H1 (cell line): ENCODE measurements around the gene TBX21. TPM values are rescaled to one million over a fixed set of nuclear protein-coding genes. Genes with fewer than 3 reads are reported as not detected.

Experiments
- CTCF ChIA-PET: fragments of 300-600 bp; sonication (Branson Sonifier 250); formaldehyde crosslinking; loops from one replicate; lab custom pipeline; 2021; ENCODE audit not compliant: partially characterized antibody; lab: Charles Lee
- POLR2A ChIA-PET: fragments of 300-600 bp; sonication (Branson Sonifier 250); formaldehyde crosslinking; loops from one replicate; lab custom pipeline; 2021; ENCODE audit warnings: inconsistent platforms; ENCODE audit not compliant: partially characterized antibody; lab: Charles Lee
- DNase-seq, 2 experiments: peaks; one replicate each; pipeline versions ENCODE4 v3.0.0 to v3.0.0-alpha.2; 2010 to 2022; ENCODE audit warnings: low spot score in 2 of 2, low read depth in 1 of 2, mixed read lengths in 1 of 2
- FAIRE-seq: peaks from 2 replicates; lab custom pipeline; 2011; peaks lifted over from hg19 to GRCh38; lab: Jason Lieb, UNC
- H2AFZ ChIP-seq: 2 replicates; pipeline ENCODE4 v1.8.1; 2012; ENCODE audit warnings: low read length, inconsistent platforms
- H2AK5ac ChIP-seq: 2 replicates; pipeline ENCODE4 v1.6.1; 2013; ENCODE audit warnings: low read depth, low read length
- H2BK120ac ChIP-seq: replicated peaks from 2 replicates; pipeline ENCODE3; 2013; ENCODE audit warnings: low read depth, low read length, inconsistent platforms
- H2BK12ac ChIP-seq: 2 replicates; pipeline ENCODE4 v1.6.1; 2013; ENCODE audit warnings: low read depth, low read length
- H2BK15ac ChIP-seq: 2 replicates; pipeline ENCODE4 v1.6.1; 2013; ENCODE audit warnings: low read length
- H2BK20ac ChIP-seq: 2 replicates; pipeline ENCODE4 v1.6.1; 2013; ENCODE audit warnings: low read length
- H2BK5ac ChIP-seq: 2 replicates; pipeline ENCODE4 v1.6.1; 2013; ENCODE audit warnings: low read depth, low read length
- H3K14ac ChIP-seq: 2 replicates; pipeline ENCODE4 v1.6.1; 2013; ENCODE audit warnings: inconsistent platforms; ENCODE audit not compliant: insufficient read length
- H3K18ac ChIP-seq: 2 replicates; pipeline ENCODE4 v1.6.1; 2013; ENCODE audit warnings: low read length; ENCODE audit errors: extremely low read depth
- H3K23ac ChIP-seq: 2 replicates; pipeline ENCODE4 v1.6.1; 2013; ENCODE audit warnings: inconsistent platforms; ENCODE audit not compliant: insufficient read length
- H3K23me2 ChIP-seq: 2 replicates; pipeline ENCODE4 v1.6.1; 2013; ENCODE audit warnings: low read depth, low read length
- H3K27ac ChIP-seq: 2 replicates; pipeline ENCODE4 v1.6.1; 2011; ENCODE audit warnings: low read depth, low read length, inconsistent platforms
- H3K27me3 ChIP-seq, 4 experiments: replicated peaks in 1 of 4; 1 replicate in 1 of 4; 2 replicates in 3 of 4; pipeline versions ENCODE4 v1.6.1 to v1.8.1; 2011 to 2013; ENCODE audit warnings: low read length in 3 of 4, mild to moderate bottlenecking in 3 of 4, inconsistent platforms in 2 of 4, mixed read lengths in 2 of 4, moderate library complexity in 1 of 4; ENCODE audit not compliant: control insufficient read depth in 3 of 4, insufficient read depth in 3 of 4; ENCODE audit errors: extremely low read depth in 1 of 4
- H3K36me3 ChIP-seq, 4 experiments: 2 replicates each; pipeline versions ENCODE4 v1.6.1 to v1.8.1; 2011 to 2013; ENCODE audit warnings: mild to moderate bottlenecking in 4 of 4, low read length in 3 of 4, moderate library complexity in 2 of 4, control low read depth in 1 of 4, inconsistent platforms in 1 of 4; ENCODE audit not compliant: insufficient read depth in 4 of 4, control insufficient read depth in 2 of 4
- H3K4ac ChIP-seq: replicated peaks from 2 replicates; pipeline ENCODE3; 2013; ENCODE audit warnings: low read length, low read depth, mixed read lengths, inconsistent platforms; ENCODE audit not compliant: insufficient read length
- H3K4me1 ChIP-seq, 4 experiments: replicated peaks in 1 of 4; 1 replicate in 1 of 4; 2 replicates in 3 of 4; pipeline versions ENCODE4 v1.6.1 to v1.8.1; 2011 to 2013; ENCODE audit warnings: low read length in 3 of 4, inconsistent platforms in 2 of 4, mixed read lengths in 1 of 4; ENCODE audit not compliant: insufficient read depth in 4 of 4, control insufficient read depth in 3 of 4
- H3K4me2 ChIP-seq, 2 experiments: 2 replicates each; pipeline versions ENCODE4 v1.6.1 to v1.8.1; 2011 to 2013; ENCODE audit warnings: low read depth in 2 of 2, low read length in 2 of 2, control low read depth in 1 of 2, inconsistent platforms in 1 of 2, mild to moderate bottlenecking in 1 of 2; ENCODE audit not compliant: insufficient read depth in 1 of 2
- H3K4me3 ChIP-seq, 4 experiments: fragments of 200-600, 300-600 bp in 1 of 4; sonication (generic), shearing (Covaris generic), sonication (Bioruptor Twin) in 1 of 4; 2 replicates each; pipeline versions ENCODE4 v1.5.1 to v1.8.1; 2011 to 2016; ENCODE audit warnings: low read length in 4 of 4, low read depth in 3 of 4, control low read depth in 2 of 4, inconsistent platforms in 2 of 4, mild to moderate bottlenecking in 2 of 4, mixed read lengths in 1 of 4, moderate library complexity in 1 of 4; ENCODE audit not compliant: insufficient read depth in 2 of 4; ENCODE audit errors: extremely low read depth in 1 of 4
- H3K56ac ChIP-seq: replicated peaks from 2 replicates; pipeline ENCODE3; 2013; ENCODE audit warnings: low read depth, mild to moderate bottlenecking, mixed read lengths, low read length, inconsistent platforms; ENCODE audit not compliant: insufficient read length
- H3K79me1 ChIP-seq: 2 replicates; pipeline ENCODE4 v1.6.1; 2013; ENCODE audit warnings: low read depth, low read length, control low read depth
- H3K79me2 ChIP-seq, 2 experiments: 2 replicates each; pipeline versions ENCODE4 v1.6.1 to v1.8.1; 2012 to 2013; ENCODE audit warnings: low read length in 2 of 2, mild to moderate bottlenecking in 2 of 2, inconsistent platforms in 1 of 2; ENCODE audit not compliant: insufficient read depth in 2 of 2, control insufficient read depth in 1 of 2
- H3K9ac ChIP-seq, 4 experiments: replicated peaks in 1 of 4; 1 replicate in 1 of 4; 2 replicates in 3 of 4; pipeline versions ENCODE4 v1.6.1 to v1.8.1; 2011 to 2013; ENCODE audit warnings: low read depth in 3 of 4, low read length in 3 of 4, control low read depth in 2 of 4, mild to moderate bottlenecking in 2 of 4, moderate library complexity in 2 of 4, inconsistent platforms in 1 of 4; ENCODE audit errors: extremely low read depth in 1 of 4
- H3K9me3 ChIP-seq, 2 experiments: 2 replicates each; pipeline versions ENCODE4 v1.6.1 to v1.8.1; 2012 to 2013; ENCODE audit warnings: mild to moderate bottlenecking in 2 of 2, moderate library complexity in 2 of 2, control low read depth in 1 of 2, inconsistent platforms in 1 of 2, low read depth in 1 of 2, low read length in 1 of 2, mixed read lengths in 1 of 2; ENCODE audit not compliant: insufficient read depth in 2 of 2
- H4K20me1 ChIP-seq, 2 experiments: replicated peaks in 1 of 2; 2 replicates each; pipeline versions ENCODE3 to v1.8.1; 2011 to 2013; ENCODE audit warnings: inconsistent platforms in 2 of 2, low read length in 2 of 2, mild to moderate bottlenecking in 1 of 2; ENCODE audit not compliant: insufficient read depth in 2 of 2, control insufficient read depth in 1 of 2
- H4K5ac ChIP-seq: 2 replicates; pipeline ENCODE4 v1.6.1; 2013; ENCODE audit warnings: low read length, low read depth, mixed read lengths, inconsistent platforms; ENCODE audit not compliant: insufficient read length
- H4K8ac ChIP-seq: 2 replicates; pipeline ENCODE4 v1.8.0; 2013; ENCODE audit warnings: mild to moderate bottlenecking, moderate library complexity, low read length, inconsistent platforms; ENCODE audit not compliant: insufficient read depth; ENCODE audit errors: extremely low read depth
- H4K91ac ChIP-seq: replicated peaks from 2 replicates; pipeline ENCODE3; 2013; ENCODE audit warnings: low read length, mixed read lengths, inconsistent platforms; ENCODE audit not compliant: insufficient read length
- HDAC6 ChIP-seq: IDR thresholded peaks from one replicate; pipeline ENCODE4 v1.7.1; 2012; ENCODE audit warnings: low read depth, mild to moderate bottlenecking, inconsistent platforms, low read length, moderate library complexity
- WGBS, 2 experiments: shearing (Covaris generic) in 1 of 2; methylation state at CpG; one replicate each; pipeline versions ENCODE4 v1.1.6 to v1.1.7; 2013 to 2015; ENCODE audit warnings: low lambda C conversion rate in 2 of 2, mixed read lengths in 2 of 2, inconsistent platforms in 1 of 2, low coverage in 1 of 2, missing lambda C conversion rate in 1 of 2; ENCODE audit not compliant: insufficient replicate concordance in 2 of 2, insufficient coverage in 1 of 2, insufficient read length in 1 of 2; ENCODE audit errors: extremely low coverage in 1 of 2, missing lambda C conversion rate in 1 of 2; 5-methylcytosine and 5-hydroxymethylcytosine counted together
- polyA plus RNA-seq, 7 experiments: library from polyadenylated mRNA; depleted of rRNA in 3 of 7; stranded (reverse) in 5 of 7; unstranded in 2 of 7; fragments of >200 nt in 5 of 7; fragments of 200-250 nt in 2 of 7; gene quantifications; 1 replicate in 5 of 7; 2 replicates in 1 of 7; 4 replicates in 1 of 7; pipeline versions ENCODE4 v1.2.1 to v1.2.3, GENCODE V29; 2011 to 2013; ENCODE audit warnings: missing spikeins in 2 of 7, mixed read lengths in 2 of 7
- total RNA-seq: library from RNA; stranded (reverse); fragmentation: NEBNext Ultra II Directional; extraction: Animal tissue kit (Norgen Biotek cat#: 25700); gene quantifications from 2 replicates; pipeline ENCODE4 v1.2.1, GENCODE V29; 2021
- TF ChIP-seq, protein P1 (sequence below): IDR thresholded peaks from 2 replicates; pipeline ENCODE4 v1.6.1; 2011; ENCODE audit warnings: low read length, improper control_type of control experiment

TBX21 gene
- total and polyA plus RNA-seq, 2 of the 8 experiments (the other 6 are each of a cell fraction or from before 2014, with no cell fraction given), result not detected

- POLR2A ChIA-PET, result interaction anchor here (0.9 to 46.3 kb wide), 3 partner anchors 4 to 145 kb away, joined by 3 to 1575 read pairs (median 1575); partner anchors contain the start of genes KPNB1, LRRC46, MRPL10 and TBKBP1
- Histone ChIP-seq H4K20me1 (peaks cover 0 to 2% of the 10 kb centered on the region in 2 experiments), H3K4me2 (no peak overlapping the region), H3K14ac (no peak overlapping the region), H3K27ac (no peak overlapping the region), H2AFZ (no peak overlapping the region), H3K56ac (no peak overlapping the region), H2BK120ac (no peak overlapping the region), H4K8ac (no peak overlapping the region), H3K79me1 (no peaks in the 10 kb centered on the region), H2BK12ac (no peak overlapping the region), H2BK15ac (no peak overlapping the region), H4K5ac (no peak overlapping the region), H3K79me2 (no peaks in the 10 kb centered on the region), H3K4ac (no peak overlapping the region), H3K4me3 (no peak overlapping the region), H3K9ac (no peak overlapping the region), H4K91ac (no peak overlapping the region), H3K4me1 (peaks cover 3 to 11% (median 6%) of the 10 kb centered on the region in 4 experiments; a peak in 5 of 7 replicates), H3K23me2 (no peaks in the 10 kb centered on the region), H2BK5ac (no peak overlapping the region), H3K9me3 (no peaks in the 10 kb centered on the region), H3K27me3 (no peaks in the 10 kb centered on the region), H2AK5ac (no peak overlapping the region), H3K23ac (no peak overlapping the region), H2BK20ac (no peak overlapping the region), H3K36me3 (peaks cover 15 to 42% (median 25%) of the 10 kb centered on the region in 4 experiments), H3K18ac (no peak overlapping the region)
- WGBS, 2 experiments, result 100% methylated on average over 1 of the region's 1 CpG; no CpG with 5 or more reads in 1 of the 2 experiments
- no peak for FAIRE-seq
- DNase-seq, result no peak
- CTCF ChIA-PET, result interaction anchor here (1.1 to 3.2 kb wide), 2 partner anchors 21 to 56 kb away, joined by 3 to 16 read pairs; no protein-coding TSS in a partner anchor
- no peak for TF ChIP-seq HDAC6
- TF ChIP-seq, protein P1, sequence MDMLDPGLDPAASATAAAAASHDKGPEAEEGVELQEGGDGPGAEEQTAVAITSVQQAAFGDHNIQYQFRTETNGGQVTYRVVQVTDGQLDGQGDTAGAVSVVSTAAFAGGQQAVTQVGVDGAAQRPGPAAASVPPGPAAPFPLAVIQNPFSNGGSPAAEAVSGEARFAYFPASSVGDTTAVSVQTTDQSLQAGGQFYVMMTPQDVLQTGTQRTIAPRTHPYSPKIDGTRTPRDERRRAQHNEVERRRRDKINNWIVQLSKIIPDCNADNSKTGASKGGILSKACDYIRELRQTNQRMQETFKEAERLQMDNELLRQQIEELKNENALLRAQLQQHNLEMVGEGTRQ, result no peak
Observed at GRCh38 chr17:47686276-47686635, 46.8 kb upstream of the TBX21 start.
